ENCODE data around the gene SKIL.

Gene SKIL

DNA sequence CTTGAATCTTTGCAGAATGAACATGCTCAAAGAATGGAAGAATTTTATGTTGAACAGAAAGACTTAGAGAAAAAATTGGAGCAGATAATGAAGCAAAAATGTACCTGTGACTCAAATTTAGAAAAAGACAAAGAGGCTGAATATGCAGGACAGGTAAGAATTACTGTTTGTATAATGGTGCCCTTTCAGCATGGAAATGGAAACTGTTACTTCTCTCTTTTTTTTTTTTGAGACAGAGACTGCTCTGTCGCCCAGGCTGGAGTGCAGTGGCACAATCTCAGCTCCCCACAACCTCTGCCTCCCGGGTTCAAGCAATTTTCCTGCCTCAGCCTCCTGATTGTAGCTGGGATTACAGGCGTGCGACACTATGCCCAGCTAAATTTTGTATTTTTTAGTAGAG lies 33.6 kb downstream of the SKIL start:
- no peak overlapping the region for H3K27ac ChIP-seq (ENCODE audit: insufficient read depth in 1 of 2, low read depth in 1 of 2, low read length in 2 of 2, poor library complexity in 1 of 2, severe bottlenecking in 2 of 2)
- 100% methylated on average over 4 of the region's 4 CpGs for WGBS (ENCODE audit: insufficient coverage)
- H3K9me3 ChIP-seq (ENCODE audit: control extremely low read depth in 1 of 5, control insufficient read depth in 4 of 5, insufficient read depth in 2 of 5, low read depth in 1 of 5, low read length in 4 of 5) = peaks cover 0 to 3% (median 0%) of the 10 kb centered on the region in 5 experiments
- H3K4me3 ChIP-seq (ENCODE audit: control insufficient read depth in 1 of 7, extremely low read depth in 1 of 7, insufficient read depth in 4 of 7, low read depth in 2 of 7, low read length in 6 of 7) = no peak overlapping the region
- no peaks in the 10 kb centered on the region for H3K27me3 ChIP-seq (replicated peaks in 2 of 5; ENCODE audit: control insufficient read depth in 4 of 5, insufficient read depth in 5 of 5, low read length in 4 of 5)
- ChIA-PET CTCF (interaction anchor here (1.2 to 2.5 kb wide), 2 partner anchors 19 to 22 kb away, joined by 5 to 8 read pairs; no protein-coding TSS in a partner anchor), POLR2A (interaction anchor here (1.5 kb wide), 1 partner anchor 12 kb away, joined by 3 read pairs; no protein-coding TSS in a partner anchor)
- DNase-seq = no peak
- no peaks in the 10 kb centered on the region for H3K4me1 ChIP-seq (ENCODE audit: control extremely low read depth in 1 of 4, control insufficient read depth in 4 of 4, insufficient read depth in 4 of 4, low read length in 3 of 4)
- peaks cover 0 to 5% (median 3%) of the 10 kb centered on the region in 4 experiments for H3K36me3 ChIP-seq (ENCODE audit: control insufficient read depth in 4 of 4, insufficient read depth in 4 of 4, low read length in 3 of 4)

GRCh38 chr3:170397685-170398084 lies 40.2 kb downstream of the SKIL start:
- no peak overlapping the region for H3K4me3 ChIP-seq (ENCODE audit: control insufficient read depth in 1 of 7, extremely low read depth in 1 of 7, insufficient read depth in 4 of 7, low read depth in 2 of 7, low read length in 6 of 7)
- H3K4me1 ChIP-seq (ENCODE audit: control extremely low read depth in 1 of 4, control insufficient read depth in 4 of 4, insufficient read depth in 4 of 4, low read length in 3 of 4) = no peaks in the 10 kb centered on the region
- POLR2A ChIA-PET = no interaction called here
- no peak overlapping the region for H3K27ac ChIP-seq (ENCODE audit: insufficient read depth in 1 of 2, low read depth in 1 of 2, low read length in 2 of 2, poor library complexity in 1 of 2, severe bottlenecking in 2 of 2)
- CTCF ChIA-PET = interaction anchor here (0.8 to 1.1 kb wide), 2 partner anchors 15 to 18 kb away, joined by 3 to 5 read pairs; no protein-coding TSS in a partner anchor
- no peak for DNase-seq
- 94% methylated on average over 3 of the region's 6 CpGs for WGBS (ENCODE audit: insufficient coverage)
- no peaks in the 10 kb centered on the region for H3K27me3 ChIP-seq (replicated peaks in 2 of 5; ENCODE audit: control insufficient read depth in 4 of 5, insufficient read depth in 5 of 5, low read length in 4 of 5)
- H3K36me3 ChIP-seq (ENCODE audit: control insufficient read depth in 4 of 4, insufficient read depth in 4 of 4, low read length in 3 of 4) = no peaks in the 10 kb centered on the region
- H3K9me3 ChIP-seq (ENCODE audit: control extremely low read depth in 1 of 5, control insufficient read depth in 4 of 5, insufficient read depth in 2 of 5, low read depth in 1 of 5, low read length in 4 of 5) = no peaks in the 10 kb centered on the region

DNA sequence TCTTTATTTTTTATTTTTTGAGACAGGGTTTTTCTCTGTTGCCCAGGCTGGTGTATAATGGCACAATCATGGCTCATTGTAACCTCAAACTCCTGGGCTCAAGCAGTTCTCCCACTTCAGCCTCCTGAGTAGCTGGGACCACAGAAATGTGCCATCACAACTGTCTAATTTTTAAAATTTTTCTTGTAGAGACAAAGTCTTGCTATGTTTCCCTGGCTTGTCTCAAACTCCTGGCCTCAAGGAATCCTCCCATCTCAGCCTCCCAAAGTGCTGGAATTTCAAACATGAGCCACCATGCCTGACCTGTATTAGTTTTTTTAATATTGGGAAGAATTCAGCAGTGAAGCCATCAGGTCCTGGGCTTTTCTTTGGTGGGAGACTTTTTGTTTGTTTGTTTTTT lies 47.6 kb downstream of the SKIL start:
- H3K4me1 ChIP-seq (ENCODE audit: control extremely low read depth in 1 of 4, control insufficient read depth in 4 of 4, insufficient read depth in 4 of 4, low read length in 3 of 4) = no peaks in the 10 kb centered on the region
- DNase-seq = no peak

GRCh38 chr3:170410428-170411029 lies 53.0 kb downstream of the SKIL start:
- Histone ChIP-seq H3K4me1 (ENCODE audit: control extremely low read depth in 1 of 4, control insufficient read depth in 4 of 4, insufficient read depth in 4 of 4, low read length in 3 of 4) (no peaks in the 10 kb centered on the region), H3K27ac (ENCODE audit: insufficient read depth in 1 of 2, low read depth in 1 of 2, low read length in 2 of 2, poor library complexity in 1 of 2, severe bottlenecking in 2 of 2) (no peak overlapping the region), H3K9me3 (ENCODE audit: control extremely low read depth in 1 of 5, control insufficient read depth in 4 of 5, insufficient read depth in 2 of 5, low read depth in 1 of 5, low read length in 4 of 5) (no peaks in the 10 kb centered on the region), H3K27me3 (replicated peaks in 2 of 5; ENCODE audit: control insufficient read depth in 4 of 5, insufficient read depth in 5 of 5, low read length in 4 of 5) (no peaks in the 10 kb centered on the region), H3K36me3 (ENCODE audit: control insufficient read depth in 4 of 4, insufficient read depth in 4 of 4, low read length in 3 of 4) (no peaks in the 10 kb centered on the region), H3K4me3 (ENCODE audit: control insufficient read depth in 1 of 7, extremely low read depth in 1 of 7, insufficient read depth in 4 of 7, low read depth in 2 of 7, low read length in 6 of 7) (no peak overlapping the region)
- WGBS (ENCODE audit: insufficient coverage) = no CpG with 5 or more reads among the region's 4 CpGs
- DNase-seq = peak; percentile 26 to 48 (median 44)
- ChIA-PET CTCF (interaction anchor here (0.6 to 10.6 kb wide), 15 partner anchors 13 to 438 kb away, joined by 3 to 87 read pairs (median 4); no protein-coding TSS in a partner anchor), POLR2A (interaction anchor here (1.6 kb wide), 1 partner anchor 53 kb away, joined by 7 read pairs; the partner anchor contains the start of gene SKIL)

More for the DNA sequence above, 47.6 kb downstream of the SKIL start:
- ChIA-PET POLR2A (no interaction called here), CTCF (interaction anchor here (0.7 kb wide), 1 partner anchor 9 kb away, joined by 3 read pairs; no protein-coding TSS in a partner anchor)
- Histone ChIP-seq H3K9me3 (ENCODE audit: control extremely low read depth in 1 of 5, control insufficient read depth in 4 of 5, insufficient read depth in 2 of 5, low read depth in 1 of 5, low read length in 4 of 5) (no peaks in the 10 kb centered on the region), H3K27me3 (replicated peaks in 2 of 5; ENCODE audit: control insufficient read depth in 4 of 5, insufficient read depth in 5 of 5, low read length in 4 of 5) (no peaks in the 10 kb centered on the region), H3K27ac (ENCODE audit: insufficient read depth in 1 of 2, low read depth in 1 of 2, low read length in 2 of 2, poor library complexity in 1 of 2, severe bottlenecking in 2 of 2) (no peak overlapping the region), H3K4me3 (ENCODE audit: control insufficient read depth in 1 of 7, extremely low read depth in 1 of 7, insufficient read depth in 4 of 7, low read depth in 2 of 7, low read length in 6 of 7) (no peak overlapping the region), H3K36me3 (ENCODE audit: control insufficient read depth in 4 of 4, insufficient read depth in 4 of 4, low read length in 3 of 4) (no peaks in the 10 kb centered on the region)

GRCh38 chr3:170413291-170413690 lies 55.8 kb downstream of the SKIL start:
- no peaks in the 10 kb centered on the region for H3K36me3 ChIP-seq (ENCODE audit: control insufficient read depth in 4 of 4, insufficient read depth in 4 of 4, low read length in 3 of 4)
- H3K27me3 ChIP-seq (replicated peaks in 2 of 5; ENCODE audit: control insufficient read depth in 4 of 5, insufficient read depth in 5 of 5, low read length in 4 of 5) = peaks cover 0 to 23% (median 10%) of the 10 kb centered on the region in 5 experiments
- ChIA-PET CTCF (interaction anchor here (0.7 to 10.6 kb wide), 21 partner anchors 10 to 1154 kb away, joined by 3 to 87 read pairs (median 4); no protein-coding TSS in a partner anchor), POLR2A (no interaction called here)
- 94% methylated on average over 2 of the region's 4 CpGs for WGBS (ENCODE audit: insufficient coverage)
- H3K4me3 ChIP-seq (ENCODE audit: control insufficient read depth in 1 of 7, extremely low read depth in 1 of 7, insufficient read depth in 4 of 7, low read depth in 2 of 7, low read length in 6 of 7) = no peak overlapping the region
- DNase-seq = no peak
- no peak overlapping the region for H3K27ac ChIP-seq (ENCODE audit: insufficient read depth in 1 of 2, low read depth in 1 of 2, low read length in 2 of 2, poor library complexity in 1 of 2, severe bottlenecking in 2 of 2)
- no peaks in the 10 kb centered on the region for H3K9me3 ChIP-seq (ENCODE audit: control extremely low read depth in 1 of 5, control insufficient read depth in 4 of 5, insufficient read depth in 2 of 5, low read depth in 1 of 5, low read length in 4 of 5)
- peaks cover 0 to 2% (median under 1%) of the 10 kb centered on the region in 4 experiments for H3K4me1 ChIP-seq (ENCODE audit: control extremely low read depth in 1 of 4, control insufficient read depth in 4 of 4, insufficient read depth in 4 of 4, low read length in 3 of 4)

- POLR2A ChIA-PET = no interaction called here
- DNase-seq = peak; percentile 63 to 80 (median 77)
Observed at GRCh38 chr3:170414202-170414663, 56.7 kb downstream of the SKIL start.

GRCh38 chr3:170417090-170417489 lies 59.6 kb downstream of the SKIL start:
- CTCF ChIA-PET = interaction anchor here (1.5 to 10.6 kb wide), 2 partner anchors 16 to 395 kb away, joined by 4 to 87 read pairs; no protein-coding TSS in a partner anchor
- WGBS (ENCODE audit: insufficient coverage) = 44% methylated on average over 1 of the region's 1 CpG
- peaks cover 0 to 57% (median 32%) of the 10 kb centered on the region in 5 experiments for H3K27me3 ChIP-seq (replicated peaks in 2 of 5; ENCODE audit: control insufficient read depth in 4 of 5, insufficient read depth in 5 of 5, low read length in 4 of 5)
- H3K27ac ChIP-seq (ENCODE audit: insufficient read depth in 1 of 2, low read depth in 1 of 2, low read length in 2 of 2, poor library complexity in 1 of 2, severe bottlenecking in 2 of 2) = no peak overlapping the region
- no peaks in the 10 kb centered on the region for H3K9me3 ChIP-seq (ENCODE audit: control extremely low read depth in 1 of 5, control insufficient read depth in 4 of 5, insufficient read depth in 2 of 5, low read depth in 1 of 5, low read length in 4 of 5)
- POLR2A ChIA-PET = no interaction called here
- no peak for DNase-seq
- H3K4me1 ChIP-seq (ENCODE audit: control extremely low read depth in 1 of 4, control insufficient read depth in 4 of 4, insufficient read depth in 4 of 4, low read length in 3 of 4) = peaks cover 0 to 23% (median 17%) of the 10 kb centered on the region in 4 experiments
- no peak overlapping the region for H3K4me3 ChIP-seq (ENCODE audit: control insufficient read depth in 1 of 7, extremely low read depth in 1 of 7, insufficient read depth in 4 of 7, low read depth in 2 of 7, low read length in 6 of 7)
- no peaks in the 10 kb centered on the region for H3K36me3 ChIP-seq (ENCODE audit: control insufficient read depth in 4 of 4, insufficient read depth in 4 of 4, low read length in 3 of 4)

More at GRCh38 chr3:170414202-170414663, 56.7 kb downstream of the SKIL start:
- CTCF ChIA-PET = interaction anchor here (0.6 to 10.6 kb wide), 23 partner anchors 9 to 1153 kb away, joined by 3 to 87 read pairs (median 4); no protein-coding TSS in a partner anchor
- no peak overlapping the region for H3K4me3 ChIP-seq (ENCODE audit: control insufficient read depth in 1 of 7, extremely low read depth in 1 of 7, insufficient read depth in 4 of 7, low read depth in 2 of 7, low read length in 6 of 7)
- peaks cover 0 to 32% (median 17%) of the 10 kb centered on the region in 5 experiments for H3K27me3 ChIP-seq (replicated peaks in 2 of 5; ENCODE audit: control insufficient read depth in 4 of 5, insufficient read depth in 5 of 5, low read length in 4 of 5)
- peaks cover 0 to 12% (median 10%) of the 10 kb centered on the region in 4 experiments for H3K4me1 ChIP-seq (ENCODE audit: control extremely low read depth in 1 of 4, control insufficient read depth in 4 of 4, insufficient read depth in 4 of 4, low read length in 3 of 4)
- H3K9me3 ChIP-seq (ENCODE audit: control extremely low read depth in 1 of 5, control insufficient read depth in 4 of 5, insufficient read depth in 2 of 5, low read depth in 1 of 5, low read length in 4 of 5) = no peaks in the 10 kb centered on the region
- H3K36me3 ChIP-seq (ENCODE audit: control insufficient read depth in 4 of 4, insufficient read depth in 4 of 4, low read length in 3 of 4) = no peaks in the 10 kb centered on the region
- no CpG with 5 or more reads among the region's 5 CpGs for WGBS (ENCODE audit: insufficient coverage)
- no peak overlapping the region for H3K27ac ChIP-seq (ENCODE audit: insufficient read depth in 1 of 2, low read depth in 1 of 2, low read length in 2 of 2, poor library complexity in 1 of 2, severe bottlenecking in 2 of 2)

All from common myeloid progenitor, CD34-positive (primary cell).